Neural progenitor cell (in vitro differentiated cells): ENCODE data around the gene PRIMA1. TPM values are rescaled to one million over a fixed set of nuclear protein-coding genes. Genes with fewer than 3 reads are reported as not detected.

Experiments
- DNase-seq: peaks from one replicate; pipeline ENCODE4 v3.0.0-alpha.2; 2016; ENCODE audit warnings: low spot score
- H2AFZ ChIP-seq: fragments of 200-600 bp; sonication (generic); replicated peaks from 2 replicates; pipeline ENCODE4 v1.6.1; 2016; ENCODE audit warnings: antibody characterized with exemption
- H3F3A ChIP-seq: fragments of 200-600 bp; sonication (generic); 2 replicates; pipeline ENCODE4 v1.6.1; 2016; ENCODE audit warnings: antibody characterized with exemption, low read depth
- H3K27ac ChIP-seq: fragments of 200-600 bp; sonication (generic); 2 replicates; pipeline ENCODE4 v1.5.1; 2016; ENCODE audit warnings: mild to moderate bottlenecking
- H3K27me3 ChIP-seq: fragments of 200-600 bp; sonication (generic); 2 replicates; pipeline ENCODE4 v1.6.1; 2016; ENCODE audit warnings: mild to moderate bottlenecking, moderate library complexity
- H3K36me3 ChIP-seq: fragments of 200-600 bp; sonication (generic); 2 replicates; pipeline ENCODE4 v1.5.1; 2016
- H3K4me1 ChIP-seq: fragments of 200-600 bp; sonication (generic); 2 replicates; pipeline ENCODE4 v1.6.1; 2016; ENCODE audit warnings: mixed run types
- H3K4me2 ChIP-seq: fragments of 200-600 bp; sonication (generic); 2 replicates; pipeline ENCODE4 v1.6.1; 2016
- H3K4me3 ChIP-seq: fragments of 200-600 bp; sonication (generic); 2 replicates; pipeline ENCODE4 v1.5.1; 2016
- H3K79me2 ChIP-seq: fragments of 200-600 bp; sonication (generic); 2 replicates; pipeline ENCODE4 v1.6.1; 2016; ENCODE audit warnings: low read depth
- H3K9ac ChIP-seq: fragments of 200-600 bp; sonication (generic); 2 replicates; pipeline ENCODE4 v1.6.1; 2016
- H3K9me3 ChIP-seq: fragments of 200-600 bp; sonication (generic); 2 replicates; pipeline ENCODE4 v1.5.1; 2016; ENCODE audit warnings: low read depth
- H4K20me1 ChIP-seq: fragments of 200-600 bp; sonication (generic); 2 replicates; pipeline ENCODE4 v1.6.1; 2016; ENCODE audit warnings: low read depth
- H3K27ac Mint-ChIP-seq: 3 replicates; pipeline ENCODE4 v1.8.0; 2021; ENCODE audit warnings: mixed read lengths
- H3K27me3 Mint-ChIP-seq: 2 replicates; pipeline ENCODE4 v1.8.0; 2022; ENCODE audit warnings: low read depth, mild to moderate bottlenecking, inconsistent platforms, moderate library complexity, mixed read lengths; ENCODE audit not compliant: insufficient read depth
- H3K36me3 Mint-ChIP-seq: 3 replicates; pipeline ENCODE4 v1.8.0; 2021; ENCODE audit warnings: mixed read lengths
- H3K4me1 Mint-ChIP-seq: 3 replicates; pipeline ENCODE4 v1.8.0; 2021; ENCODE audit warnings: mixed read lengths
- H3K4me3 Mint-ChIP-seq: 3 replicates; pipeline ENCODE4 v1.8.0; 2021; ENCODE audit warnings: mild to moderate bottlenecking, moderate library complexity, mixed read lengths
- H3K9me3 Mint-ChIP-seq: 3 replicates; pipeline ENCODE4 v1.8.0; 2020; ENCODE audit warnings: mixed read lengths
- CTCF ChIP-seq: fragments of 200-600 bp; sonication (generic); IDR thresholded peaks from 2 replicates; pipeline ENCODE4 v1.5.1; 2017; ENCODE audit warnings: antibody characterized with exemption, mild to moderate bottlenecking
- EZH2 ChIP-seq: fragments of 200-600 bp; sonication (generic); IDR thresholded peaks from 2 replicates; pipeline ENCODE4 v1.6.1; 2017; ENCODE audit warnings: antibody characterized with exemption, mild to moderate bottlenecking, moderate library complexity
- EZH2phosphoT487 ChIP-seq: fragments of 200-600 bp; sonication (generic); IDR thresholded peaks from 2 replicates; pipeline ENCODE4 v1.6.1; 2017; ENCODE audit warnings: antibody characterized with exemption
- total RNA-seq: library from RNA; depleted of rRNA; stranded (reverse); fragments of >200 nt; gene quantifications from 2 replicates; pipeline ENCODE4 v1.2.3, GENCODE V29; 2015; ENCODE audit warnings: low replicate concordance

Gene PRIMA1
- total RNA-seq, 1 donor from 2014 or later, result 2.8 TPM

GRCh38 chr14:93825235-93825553, 36.9 kb upstream of the PRIMA1 start:
- Mint-ChIP-seq H3K27ac (no peak overlapping the region), H3K4me3 (no peak overlapping the region), H3K4me1 (peaks cover 3% of the 10 kb centered on the region), H3K9me3 (peaks cover 3% of the 10 kb centered on the region), H3K27me3 (peaks cover 12% of the 10 kb centered on the region), H3K36me3 (no peaks in the 10 kb centered on the region)
- Histone ChIP-seq H3K79me2 (no peaks in the 10 kb centered on the region), H2AFZ (no peak overlapping the region), H3K27ac (no peak overlapping the region), H3F3A (no peaks in the 10 kb centered on the region), H3K9ac (no peak overlapping the region), H3K4me1 (no peaks in the 10 kb centered on the region), H3K9me3 (no peaks in the 10 kb centered on the region), H3K27me3 (no peaks in the 10 kb centered on the region), H4K20me1 (no peaks in the 10 kb centered on the region), H3K4me3 (no peak overlapping the region), H3K4me2 (no peak overlapping the region), H3K36me3 (no peaks in the 10 kb centered on the region)
- no peak for TF ChIP-seq EZH2
- no peak for TF ChIP-seq EZH2phosphoT487
- TF ChIP-seq CTCF, result no peak
- DNase-seq, result no peak

- Mint-ChIP-seq H3K4me3 (no peak overlapping the region), H3K4me1 (peaks cover 3% of the 10 kb centered on the region), H3K9me3 (no peaks in the 10 kb centered on the region), H3K27ac (no peak overlapping the region), H3K36me3 (no peaks in the 10 kb centered on the region), H3K27me3 (peaks cover 7% of the 10 kb centered on the region)
- Histone ChIP-seq H3K79me2 (no peaks in the 10 kb centered on the region), H3K36me3 (no peaks in the 10 kb centered on the region), H3K27ac (no peak overlapping the region), H3K27me3 (no peaks in the 10 kb centered on the region), H3K4me2 (no peak overlapping the region), H3K9ac (no peak overlapping the region), H3K4me3 (no peak overlapping the region), H3K9me3 (no peaks in the 10 kb centered on the region), H3F3A (no peaks in the 10 kb centered on the region), H2AFZ (peak overlapping the region; percentile 26), H4K20me1 (no peaks in the 10 kb centered on the region), H3K4me1 (no peaks in the 10 kb centered on the region)
- TF ChIP-seq EZH2phosphoT487, result no peak
- no peak for TF ChIP-seq EZH2
- TF ChIP-seq CTCF, result peak; percentile 22
- DNase-seq, result no peak
Observed at GRCh38 chr14:93824518-93825234, 36.4 kb upstream of the PRIMA1 start.

- no peaks in the 10 kb centered on the region for H3K27me3 ChIP-seq
- Mint-ChIP-seq H3K4me1 (peaks cover 3% of the 10 kb centered on the region), H3K4me3 (no peak overlapping the region), H3K9me3 (no peaks in the 10 kb centered on the region), H3K36me3 (no peaks in the 10 kb centered on the region), H3K27me3 (peaks cover 6% of the 10 kb centered on the region), H3K27ac (no peak overlapping the region)
- no peak overlapping the region for H3K4me3 ChIP-seq
- H3K36me3 ChIP-seq, result no peaks in the 10 kb centered on the region
- peak overlapping the region; percentile 26 for H2AFZ ChIP-seq
- no peaks in the 10 kb centered on the region for H3F3A ChIP-seq
- no peak for TF ChIP-seq EZH2
- no peak for TF ChIP-seq CTCF
- TF ChIP-seq EZH2phosphoT487, result no peak
- no peak for DNase-seq
- no peak overlapping the region for H3K27ac ChIP-seq
- H3K79me2 ChIP-seq, result no peaks in the 10 kb centered on the region
- no peaks in the 10 kb centered on the region for H3K4me1 ChIP-seq
- no peak overlapping the region for H3K9ac ChIP-seq
- no peaks in the 10 kb centered on the region for H3K9me3 ChIP-seq
- no peaks in the 10 kb centered on the region for H4K20me1 ChIP-seq
- H3K4me2 ChIP-seq, result no peak overlapping the region
Observed at GRCh38 chr14:93824076-93824475, 35.8 kb upstream of the PRIMA1 start.
